DOHH2 (cell line): Measurements from ENCODE around the gene PODXL.

Experiments
- EZH2phosphoT487 ChIP-seq: fragments of 200-600 bp; sonication (generic); IDR thresholded peaks from 2 replicates; pipeline ENCODE4 v1.6.1; 2017; ENCODE audit warnings: borderline replicate concordance, mild to moderate bottlenecking, antibody characterized with exemption, low read length, moderate library complexity, mixed read lengths
- TF ChIP-seq, protein P1 (sequence below): fragments of 200-600 bp; sonication (generic); IDR thresholded peaks from one replicate; pipeline ENCODE4 v1.5.1; 2014; ENCODE audit warnings: antibody characterized with exemption, mild to moderate bottlenecking, low read depth, low read length; ENCODE audit not compliant: poor library complexity, severe bottlenecking

DNA sequence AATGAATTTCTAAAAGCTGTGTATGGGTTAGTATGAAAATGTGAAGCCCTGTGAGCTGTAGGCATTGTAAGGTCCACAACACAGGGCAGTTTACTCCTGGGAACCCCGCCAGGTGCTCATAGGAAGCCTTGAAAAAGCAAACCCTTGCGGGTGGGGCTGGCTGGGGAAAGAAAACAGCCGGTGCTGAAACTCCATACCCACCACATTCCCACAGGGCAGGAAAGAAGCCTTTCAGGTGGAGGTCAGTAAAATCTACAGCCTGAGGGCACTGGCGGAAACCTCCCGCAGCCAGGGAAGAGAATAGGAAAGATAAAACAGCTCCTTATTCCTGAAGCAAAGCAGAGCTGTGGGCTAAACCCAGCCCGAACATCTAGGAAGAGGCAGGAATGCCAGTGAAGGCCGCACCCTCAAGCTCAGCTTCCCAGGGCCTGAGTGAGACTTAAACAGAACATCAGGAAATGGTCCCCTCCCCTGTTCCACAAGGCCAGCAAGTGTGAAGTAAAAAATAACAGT is 34.7 kb downstream of the PODXL start:
- TF ChIP-seq, protein P1, sequence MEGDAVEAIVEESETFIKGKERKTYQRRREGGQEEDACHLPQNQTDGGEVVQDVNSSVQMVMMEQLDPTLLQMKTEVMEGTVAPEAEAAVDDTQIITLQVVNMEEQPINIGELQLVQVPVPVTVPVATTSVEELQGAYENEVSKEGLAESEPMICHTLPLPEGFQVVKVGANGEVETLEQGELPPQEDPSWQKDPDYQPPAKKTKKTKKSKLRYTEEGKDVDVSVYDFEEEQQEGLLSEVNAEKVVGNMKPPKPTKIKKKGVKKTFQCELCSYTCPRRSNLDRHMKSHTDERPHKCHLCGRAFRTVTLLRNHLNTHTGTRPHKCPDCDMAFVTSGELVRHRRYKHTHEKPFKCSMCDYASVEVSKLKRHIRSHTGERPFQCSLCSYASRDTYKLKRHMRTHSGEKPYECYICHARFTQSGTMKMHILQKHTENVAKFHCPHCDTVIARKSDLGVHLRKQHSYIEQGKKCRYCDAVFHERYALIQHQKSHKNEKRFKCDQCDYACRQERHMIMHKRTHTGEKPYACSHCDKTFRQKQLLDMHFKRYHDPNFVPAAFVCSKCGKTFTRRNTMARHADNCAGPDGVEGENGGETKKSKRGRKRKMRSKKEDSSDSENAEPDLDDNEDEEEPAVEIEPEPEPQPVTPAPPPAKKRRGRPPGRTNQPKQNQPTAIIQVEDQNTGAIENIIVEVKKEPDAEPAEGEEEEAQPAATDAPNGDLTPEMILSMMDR = no peak
- no peak for TF ChIP-seq EZH2phosphoT487
